Measurements from ENCODE around the gene TRIM54.

Gene TRIM54

GRCh38 chr2:27322301-27322765, 40.1 kb downstream of the TRIM54 start:
- ChIA-PET CTCF (interaction anchor here (0.7 kb wide), 1 partner anchor 18 kb away, joined by 3 read pairs; no protein-coding TSS in a partner anchor), POLR2A (interaction anchor here (0.6 to 2.3 kb wide), 10 partner anchors 8 to 58 kb away, joined by 3 to 17 read pairs (median 7); partner anchors contain the start of gene GTF3C2)
- no peak for TF ChIP-seq SUZ12 (IDR thresholded peaks at IDR 0.05)
- no peak for TF ChIP-seq HDGF (IDR thresholded peaks at IDR 0.05; ENCODE audit: borderline replicate concordance)
- TF ChIP-seq BHLHE40 (IDR thresholded peaks at IDR 0.05; ENCODE audit: borderline replicate concordance), result no peak
- TF ChIP-seq PKNOX1 (IDR thresholded peaks at IDR 0.05), result no peak
- peak; percentile 21 for DNase-seq (ENCODE audit: extremely low spot score)

GRCh38 chr2:27322766-27323595, 40.8 kb downstream of the TRIM54 start, which contains the start of gene MPV17:
TSS of gene MPV17 (minus strand) at chr2:27323097. CDS start at chr2:27322517, 580 bp downstream.
- TF ChIP-seq FOXA1 (IDR thresholded peaks at IDR 0.05) (no peak), PKNOX1 (IDR thresholded peaks at IDR 0.05) (peak; percentile 95), L3MBTL2 (conservative IDR thresholded peaks at IDR 0.05) (peak; percentile 62), ELF4 (IDR thresholded peaks at IDR 0.05) (0 out of 2 replicates have a peak, but pooled peaks have one; percentile 31), SUZ12 (IDR thresholded peaks at IDR 0.05) (no peak)
- peak; percentile 95 for DNase-seq (ENCODE audit: extremely low spot score)
- ChIA-PET CTCF (interaction anchor here (0.6 to 0.7 kb wide), 2 partner anchors 17 to 208 kb away, joined by 3 read pairs; no protein-coding TSS in a partner anchor), POLR2A (interaction anchor here (0.6 to 2.3 kb wide), 16 partner anchors 9 to 58 kb away, joined by 3 to 17 read pairs (median 6); partner anchors contain the start of gene GTF3C2)

DNA sequence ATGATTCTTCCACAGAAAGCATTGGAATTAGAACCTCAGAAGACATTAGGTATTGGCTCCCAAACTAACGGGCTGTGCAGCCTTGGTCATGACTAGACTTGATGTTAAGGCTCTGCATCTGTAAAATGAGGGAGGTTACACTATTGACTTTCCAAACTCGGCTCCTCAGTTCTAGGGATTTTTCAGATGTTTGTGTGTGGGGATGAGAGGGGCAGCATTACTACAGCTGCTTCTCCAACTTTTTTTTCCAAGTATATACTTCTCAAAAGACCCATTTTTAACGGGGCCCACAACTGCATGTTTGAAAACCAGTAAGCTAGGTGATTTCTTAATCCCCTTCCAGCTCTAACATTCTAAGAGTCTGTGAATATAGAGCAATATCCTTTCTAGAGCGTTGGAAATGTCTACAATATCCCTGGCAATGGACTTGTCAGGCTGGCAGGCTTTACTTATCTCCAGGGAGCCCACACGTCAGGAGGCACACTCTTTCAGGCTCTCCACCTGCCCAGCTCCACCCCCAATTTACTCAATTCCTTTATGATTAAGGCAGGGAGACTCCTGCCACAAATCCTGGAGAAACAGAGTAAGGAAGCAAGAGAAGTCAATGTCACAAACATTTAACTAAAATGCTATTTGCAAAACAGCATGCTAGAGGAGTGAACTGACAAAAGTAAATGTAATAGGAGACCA, 41.5 kb downstream of the TRIM54 start:
- POLR2A ChIA-PET, result interaction anchor here (0.8 to 2.3 kb wide), 14 partner anchors 8 to 59 kb away, joined by 3 to 17 read pairs (median 6); partner anchors contain the start of genes GTF3C2 and ZNF513
- TF ChIP-seq SUZ12 (IDR thresholded peaks at IDR 0.05) (no peak), PKNOX1 (IDR thresholded peaks at IDR 0.05) (no peak), ZNF384 (IDR thresholded peaks at IDR 0.05) (no peak)
- no peak for DNase-seq (ENCODE audit: extremely low spot score)
- CTCF ChIA-PET, result no interaction called here

DNA sequence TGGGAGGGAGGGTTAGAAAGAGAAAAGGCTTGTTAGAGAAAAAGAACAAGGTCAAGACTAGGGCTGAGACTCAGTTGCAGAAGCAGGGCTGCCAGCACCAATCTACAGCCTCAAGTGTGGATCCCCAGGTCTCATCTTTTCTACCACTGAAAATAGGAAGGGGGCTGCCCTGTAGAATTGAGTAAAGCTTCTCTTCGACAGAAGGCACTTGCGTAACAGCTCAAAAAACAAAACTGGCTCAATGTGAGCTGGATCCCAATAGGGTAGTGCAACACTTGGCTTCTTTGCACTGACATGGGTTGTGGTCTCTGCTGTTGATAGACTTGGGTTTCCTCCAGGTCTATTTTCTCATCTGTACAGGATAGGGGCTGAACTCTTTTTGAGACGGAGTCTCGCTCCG, 42.5 kb downstream of the TRIM54 start:
- CTCF ChIA-PET, result no interaction called here
- TF ChIP-seq HDGF (IDR thresholded peaks at IDR 0.05; ENCODE audit: borderline replicate concordance), result no peak
- no peak for TF ChIP-seq LEF1 (IDR thresholded peaks at IDR 0.05; ENCODE audit: borderline replicate concordance)
- TF ChIP-seq PKNOX1 (IDR thresholded peaks at IDR 0.05), result no peak
- no peak for TF ChIP-seq ELF4 (IDR thresholded peaks at IDR 0.05)
- TF ChIP-seq ARNT (IDR thresholded peaks at IDR 0.05), result no peak
- no peak for TF ChIP-seq FOXM1 (IDR thresholded peaks at IDR 0.05; ENCODE audit: borderline replicate concordance)
- TF ChIP-seq ZNF384 (IDR thresholded peaks at IDR 0.05), result no peak
- no peak for TF ChIP-seq TARDBP (IDR thresholded peaks at IDR 0.05)
- no peak for TF ChIP-seq FOXK2 (IDR thresholded peaks at IDR 0.05)
- TF ChIP-seq BHLHE40 (IDR thresholded peaks at IDR 0.05; ENCODE audit: borderline replicate concordance), result no peak
- TF ChIP-seq SP1 (IDR thresholded peaks at IDR 0.05), result no peak
- DNase-seq (ENCODE audit: extremely low spot score), result no peak
- POLR2A ChIA-PET, result interaction anchor here (1.3 kb wide), 1 partner anchor 56 kb away, joined by 3 read pairs; the partner anchor contains the start of gene ZNF513

DNA sequence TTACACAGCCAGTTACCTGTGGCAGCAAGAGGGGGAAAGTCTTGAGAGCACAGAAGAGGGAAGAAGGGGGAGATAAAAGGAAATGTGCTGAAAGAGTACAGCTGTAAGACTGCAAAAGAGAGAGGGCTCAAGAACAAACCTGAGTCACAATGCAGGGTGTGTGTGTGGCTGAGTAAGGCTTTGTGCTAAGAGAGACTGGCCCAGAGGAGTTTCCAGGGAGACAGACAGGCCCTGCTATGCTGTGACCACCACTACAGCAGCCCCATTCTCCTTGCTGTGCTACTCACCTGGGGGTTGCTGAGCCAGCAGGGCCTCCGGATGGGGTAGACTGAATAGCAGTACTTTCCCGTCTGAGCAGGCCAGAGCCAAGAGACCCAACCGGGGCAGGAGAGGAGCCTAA, 53.1 kb downstream of the TRIM54 start:
- ChIA-PET POLR2A (interaction anchor here (2.5 kb wide), 1 partner anchor 13 kb away, joined by 12 read pairs; the partner anchor contains the start of gene MPV17), CTCF (no interaction called here)
- TF ChIP-seq BHLHE40 (IDR thresholded peaks at IDR 0.05; ENCODE audit: borderline replicate concordance) (no peak), NFRKB (IDR thresholded peaks at IDR 0.05) (no peak)
- no peak for DNase-seq (ENCODE audit: extremely low spot score)

DNA sequence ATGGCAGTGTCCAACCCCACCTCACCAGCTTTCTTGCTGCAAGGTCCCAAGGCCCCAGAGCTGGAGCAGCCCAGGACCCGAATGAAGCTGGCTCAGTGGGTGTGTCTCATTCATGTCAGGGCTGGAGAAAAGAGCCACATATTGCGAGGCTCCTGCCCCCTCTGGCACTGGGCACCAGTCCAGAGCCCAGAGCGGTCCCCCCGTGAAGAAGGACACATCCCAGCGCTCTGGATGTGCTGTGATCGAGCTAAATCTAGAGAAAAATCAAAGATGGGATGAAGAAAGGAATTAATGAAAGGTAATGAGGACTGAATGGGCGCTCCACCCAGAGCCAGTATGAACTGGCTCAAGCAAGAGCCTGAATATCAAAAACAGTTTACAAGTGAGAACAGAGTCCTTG, 53.9 kb downstream of the TRIM54 start:
- CTCF ChIA-PET, result no interaction called here
- POLR2A ChIA-PET, result interaction anchor here (1.7 to 2.5 kb wide), 2 partner anchors 14 to 21 kb away, joined by 3 to 12 read pairs; partner anchors contain the start of gene MPV17
- no peak for DNase-seq (ENCODE audit: extremely low spot score)
- TF ChIP-seq FOXA1 (IDR thresholded peaks at IDR 0.05) (no peak), FOXM1 (IDR thresholded peaks at IDR 0.05; ENCODE audit: borderline replicate concordance) (no peak), ARNT (IDR thresholded peaks at IDR 0.05) (no peak), BHLHE40 (IDR thresholded peaks at IDR 0.05; ENCODE audit: borderline replicate concordance) (no peak), HDGF (IDR thresholded peaks at IDR 0.05; ENCODE audit: borderline replicate concordance) (no peak), SUZ12 (IDR thresholded peaks at IDR 0.05) (no peak)

Data from HEK293T (cell line).